Measurements from ENCODE around the gene IPCEF1. TPM values are rescaled to one million over a fixed set of nuclear protein-coding genes. Genes with fewer than 3 reads are reported as not detected.
"Not testable (repeated sequence)": the region's sequence is repeated elsewhere in the genome, so short reads cannot be mapped to it uniquely, and the experiment has no call there.

Gene IPCEF1
- total and polyA plus RNA-seq, 2 of the 8 experiments (the other 6 are each of a cell fraction or from before 2014, with no cell fraction given) = 0.41 to 0.78 TPM

DNA sequence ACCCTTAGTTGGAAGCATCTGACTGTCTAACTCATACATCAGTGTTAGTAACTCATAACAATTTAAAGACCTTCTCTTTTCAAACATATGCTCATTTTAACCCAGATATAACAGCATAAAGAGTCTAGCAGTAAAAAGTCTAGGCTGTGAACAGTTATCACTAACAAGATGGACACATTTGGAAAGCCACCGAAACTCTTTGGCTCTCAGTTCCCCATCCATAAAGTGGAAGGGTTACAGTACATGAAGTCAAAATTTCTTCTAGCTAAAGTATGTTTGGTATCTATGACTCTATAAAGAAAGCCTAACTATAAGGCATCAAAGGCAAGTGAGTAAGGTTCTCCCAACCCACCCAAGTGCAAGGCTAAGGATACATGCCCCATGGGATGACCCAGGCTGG lies 22.5 kb downstream of the IPCEF1 start:
- H3K36me3 ChIP-seq (ENCODE audit: control insufficient read depth in 2 of 4, insufficient read depth in 4 of 4, low read length in 3 of 4); H4K8ac ChIP-seq (ENCODE audit: extremely low read depth, insufficient read depth, low read length); H3K56ac ChIP-seq (replicated peaks; ENCODE audit: insufficient read length, low read depth, low read length); H4K91ac ChIP-seq (replicated peaks; ENCODE audit: insufficient read length, low read length); DNase-seq (ENCODE audit: low read depth in 1 of 2, low spot score in 2 of 2); H2AK5ac ChIP-seq (ENCODE audit: low read depth, low read length); H3K79me2 ChIP-seq (ENCODE audit: control insufficient read depth in 1 of 2, insufficient read depth in 2 of 2, low read length in 2 of 2); H3K4me2 ChIP-seq (ENCODE audit: insufficient read depth in 1 of 2, low read depth in 2 of 2, low read length in 2 of 2); H2AFZ ChIP-seq (ENCODE audit: low read length); H3K27me3 ChIP-seq (replicated peaks in 1 of 4; ENCODE audit: control insufficient read depth in 3 of 4, extremely low read depth in 1 of 4, insufficient read depth in 3 of 4, low read length in 3 of 4); H3K14ac ChIP-seq (ENCODE audit: insufficient read length); H2BK5ac ChIP-seq (ENCODE audit: low read depth, low read length); H3K23me2 ChIP-seq (ENCODE audit: low read depth, low read length); H2BK15ac ChIP-seq (ENCODE audit: low read length); H3K27ac ChIP-seq (ENCODE audit: low read depth, low read length); H4K20me1 ChIP-seq (replicated peaks in 1 of 2; ENCODE audit: control insufficient read depth in 1 of 2, insufficient read depth in 2 of 2, low read length in 2 of 2); H3K9ac ChIP-seq (replicated peaks in 1 of 4; ENCODE audit: extremely low read depth in 1 of 4, low read depth in 3 of 4, low read length in 3 of 4); H3K23ac ChIP-seq (ENCODE audit: insufficient read length); H3K18ac ChIP-seq (ENCODE audit: extremely low read depth, low read length); FAIRE-seq; POLR2A ChIA-PET (ENCODE audit: partially characterized antibody); H3K79me1 ChIP-seq (ENCODE audit: low read depth, low read length); H3K4me3 ChIP-seq (ENCODE audit: extremely low read depth in 1 of 4, insufficient read depth in 2 of 4, low read depth in 3 of 4, low read length in 4 of 4); H2BK120ac ChIP-seq (replicated peaks; ENCODE audit: low read depth, low read length); H2BK12ac ChIP-seq (ENCODE audit: low read depth, low read length); H3K4me1 ChIP-seq (replicated peaks in 1 of 4; ENCODE audit: control insufficient read depth in 3 of 4, insufficient read depth in 4 of 4, low read length in 3 of 4); H4K5ac ChIP-seq (ENCODE audit: insufficient read length, low read depth, low read length); H3K4ac ChIP-seq (replicated peaks; ENCODE audit: insufficient read length, low read depth, low read length); H3K9me3 ChIP-seq (ENCODE audit: insufficient read depth in 2 of 2, low read depth in 1 of 2, low read length in 1 of 2); H2BK20ac ChIP-seq (ENCODE audit: low read length): not testable (repeated sequence)
- 88% methylated on average over 1 of the region's 1 CpG; no CpG with 5 or more reads in 1 of the 2 experiments for WGBS, 2 experiments (ENCODE audit: extremely low coverage in 1 of 2, insufficient coverage in 1 of 2, insufficient read length in 1 of 2, insufficient replicate concordance in 2 of 2, low coverage in 1 of 2, low lambda C conversion rate in 2 of 2, missing lambda C conversion rate in 1 of 2)
- CTCF ChIA-PET (ENCODE audit: partially characterized antibody) = interaction anchor here (1.0 kb wide), 1 partner anchor 270 kb away, joined by 3 read pairs; no protein-coding TSS in a partner anchor
